SIG-M5 (cell line): ENCODE results near the gene RNF34.
A peak's percentile ranks its signal among the peaks of the same experiment; 100 is the strongest.

ENCODE experiments used
- DNase-seq: peaks from one replicate; lab custom pipeline; 2025; lab: John Stamatoyannopoulos, UW

The RNF34 gene

GRCh38 chr12:121388421-121388981 lies 11.4 kb upstream of the RNF34 start:
- peak; percentile 82 for DNase-seq

DNA sequence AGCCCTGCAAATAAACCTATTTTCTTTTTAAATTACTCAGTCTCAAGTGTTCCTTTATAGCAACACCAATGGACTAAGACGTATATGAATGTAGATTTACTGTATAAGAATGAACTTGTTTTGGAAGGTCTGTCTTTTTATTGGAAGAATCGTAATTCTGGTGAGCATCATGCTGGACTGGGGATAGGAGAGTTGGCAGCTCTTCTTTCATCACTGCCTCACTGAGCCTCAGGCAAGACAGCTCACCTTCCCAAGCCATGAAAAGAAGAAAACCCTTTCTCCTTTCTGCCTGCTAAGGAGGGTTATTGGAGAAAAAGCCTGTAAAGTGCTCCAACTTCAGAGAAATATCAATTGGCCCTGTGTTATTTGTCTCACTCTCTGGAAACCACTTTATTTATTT lies 9.1 kb upstream of the RNF34 start:
- no peak for DNase-seq

GRCh38 chr12:121391619-121392324 lies 8.1 kb upstream of the RNF34 start:
- DNase-seq = no peak

DNA sequence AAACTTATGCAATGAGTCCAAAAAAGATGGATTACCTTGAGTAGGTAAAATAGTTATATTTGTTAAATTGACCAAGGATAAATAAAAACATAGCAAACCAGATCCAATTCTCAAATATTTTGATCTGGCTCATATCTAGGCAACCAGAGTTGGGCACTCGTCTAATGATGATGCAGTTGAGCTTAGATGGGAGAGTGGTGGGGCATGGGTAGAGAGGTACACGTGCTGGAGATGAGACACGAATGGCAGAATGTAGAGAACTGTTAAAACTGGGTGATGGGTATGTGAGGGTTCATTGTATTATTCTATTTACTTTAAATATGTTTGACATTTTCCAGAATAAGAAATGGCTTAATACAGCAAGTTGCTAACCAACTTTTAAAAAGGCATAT lies 7.6 kb upstream of the RNF34 start:
- DNase-seq = no peak

DNA sequence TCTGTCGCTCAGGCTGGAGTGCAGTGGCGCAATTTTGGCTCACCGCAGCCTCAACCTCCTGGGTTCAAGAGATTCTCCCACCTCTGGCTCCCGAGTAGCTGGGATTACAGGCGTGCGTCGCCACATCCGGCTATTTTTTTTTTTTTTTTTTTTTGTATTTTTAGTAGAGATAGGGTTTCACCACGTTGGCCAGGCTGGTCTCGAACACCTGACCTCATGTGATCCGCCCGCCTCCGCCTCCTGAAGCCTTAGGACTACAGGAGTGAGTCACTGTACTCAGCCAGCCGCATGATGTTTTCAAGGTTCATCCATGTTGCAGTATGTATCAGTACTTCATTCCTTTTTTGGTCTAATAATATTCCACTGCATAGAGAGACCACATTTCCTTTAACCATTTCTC lies 2.4 kb upstream of the RNF34 start:
- DNase-seq = no peak

GRCh38 chr12:121398355-121398754 lies 1.6 kb upstream of the RNF34 start:
- DNase-seq = no peak

GRCh38 chr12:121400332-121401139 lies 618 bp downstream of the RNF34 start:
- no peak for DNase-seq

DNA sequence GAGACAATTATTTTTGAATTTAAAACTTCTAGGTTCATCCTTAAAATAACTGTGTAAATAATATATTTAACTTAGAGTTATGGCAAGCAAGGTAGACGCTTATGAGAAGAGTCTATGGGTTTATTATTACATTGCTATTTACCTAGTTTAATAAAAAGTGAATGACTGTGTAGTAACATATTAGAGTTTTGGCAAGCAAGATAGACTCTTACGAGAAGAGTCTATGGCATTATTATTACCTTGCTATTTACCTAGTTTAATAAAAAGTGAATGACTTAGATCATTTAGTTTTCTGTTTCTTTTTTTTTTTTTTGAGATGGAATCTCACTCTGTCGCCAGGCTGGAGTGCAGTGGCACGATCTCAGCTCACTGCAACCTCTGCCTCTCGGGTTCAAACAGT lies 3.8 kb downstream of the RNF34 start:
- no peak for DNase-seq

- no peak for DNase-seq
Measured at GRCh38 chr12:121404734-121405133, 4.8 kb downstream of the RNF34 start.

DNA sequence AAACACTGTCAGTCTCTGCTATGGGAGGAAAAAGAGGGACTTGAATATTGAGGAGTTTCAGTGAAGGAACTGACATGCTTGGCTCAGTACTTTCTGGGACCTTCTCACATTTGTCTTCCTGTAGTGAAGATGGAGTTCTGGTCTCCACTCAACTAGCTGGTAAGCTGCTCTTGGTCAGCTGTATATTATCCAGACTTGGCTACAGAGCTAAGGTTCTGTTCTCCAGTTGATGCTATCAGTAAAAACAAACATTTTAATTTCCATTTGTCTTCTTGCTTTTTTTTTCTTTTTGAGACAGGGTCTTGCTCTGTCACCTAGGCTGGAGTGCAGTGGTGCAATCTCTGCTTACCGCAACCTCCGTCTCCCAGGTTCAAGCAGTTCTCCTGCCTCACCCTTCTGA lies 5.3 kb downstream of the RNF34 start:
- no peak for DNase-seq

DNA sequence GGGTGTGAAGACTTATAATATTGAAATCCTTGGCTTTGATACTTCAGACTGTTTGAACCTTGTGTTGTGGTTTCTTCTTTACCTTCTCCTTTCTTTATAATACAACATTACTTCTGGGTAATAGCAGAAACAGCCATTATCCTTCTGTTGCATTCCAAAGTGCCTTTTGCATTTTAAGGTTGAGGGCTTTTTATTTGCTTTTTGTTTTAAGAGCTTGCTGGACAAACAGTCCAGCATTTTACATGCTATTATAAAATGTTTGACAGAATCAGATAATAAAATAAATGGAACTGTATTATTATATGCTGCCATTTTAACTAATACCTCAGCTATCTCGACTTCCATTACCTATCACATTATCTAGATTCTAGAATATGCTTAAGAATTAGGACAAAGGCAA lies 14.0 kb downstream of the RNF34 start:
- no peak for DNase-seq

- no peak for DNase-seq
Measured at GRCh38 chr12:121417847-121418246, 17.9 kb downstream of the RNF34 start.

GRCh38 chr12:121420109-121420508 lies 20.2 kb downstream of the RNF34 start:
- DNase-seq = no peak

GRCh38 chr12:121423253-121423652 lies 23.3 kb downstream of the RNF34 start:
- DNase-seq = no peak

DNA sequence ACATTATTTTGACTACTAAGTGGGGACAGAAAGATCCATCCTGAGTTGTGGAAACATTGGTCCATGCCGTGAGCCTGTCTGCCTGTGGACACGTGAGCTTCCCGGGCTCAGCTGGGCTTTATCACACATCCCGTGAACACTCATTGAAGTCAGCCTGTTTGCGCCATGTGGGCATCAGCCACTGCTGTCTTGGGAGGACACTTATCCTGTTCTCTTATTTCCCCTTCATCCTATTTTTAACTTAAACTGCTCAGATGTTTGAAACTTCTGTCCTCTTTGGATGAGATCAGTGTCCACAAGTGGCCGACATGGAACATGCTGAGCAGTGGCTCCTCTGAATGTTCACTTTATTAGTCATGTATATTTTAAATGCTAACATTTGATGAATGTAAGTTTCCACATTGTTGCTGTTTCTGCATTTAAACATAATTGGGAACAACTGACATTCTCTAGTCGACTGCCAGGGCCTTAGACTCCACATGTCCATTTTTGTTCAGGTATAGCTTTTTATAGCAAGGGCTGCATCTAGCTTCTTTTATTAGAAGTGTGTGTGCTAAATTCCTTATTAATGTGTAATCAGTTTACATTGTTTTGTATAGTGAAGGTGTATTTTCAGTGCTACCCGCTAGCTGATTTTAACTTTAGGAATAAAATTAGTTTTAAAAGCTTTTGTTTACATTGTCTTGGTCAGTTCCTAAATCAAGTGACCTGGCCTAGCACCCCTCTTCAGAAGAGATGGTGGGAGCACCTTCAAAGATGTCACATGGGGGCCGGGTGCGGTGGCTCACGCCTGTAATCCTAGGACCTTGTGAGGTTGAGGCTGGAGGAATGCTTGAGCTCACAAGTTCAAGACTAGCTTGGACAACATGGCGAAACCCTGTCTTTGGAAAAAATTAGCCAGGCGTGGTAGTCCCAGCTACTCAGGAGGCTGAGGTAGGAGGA lies 24.0 kb downstream of the RNF34 start:
- DNase-seq = no peak

GRCh38 chr12:121424624-121424975 lies 24.7 kb downstream of the RNF34 start:
- no peak for DNase-seq

- DNase-seq = no peak
Measured at GRCh38 chr12:121427556-121428050, 27.7 kb downstream of the RNF34 start.

- no peak for DNase-seq
Measured at GRCh38 chr12:121428883-121429282, 29.0 kb downstream of the RNF34 start.

GRCh38 chr12:121430833-121431415 lies 31.0 kb downstream of the RNF34 start:
- no peak for DNase-seq

GRCh38 chr12:121432740-121433480 lies 33.0 kb downstream of the RNF34 start:
- no peak for DNase-seq

- DNase-seq = no peak
Measured at GRCh38 chr12:121436706-121437105, 36.8 kb downstream of the RNF34 start.
